ENCODE measurements around the gene EPC2. TPM values are rescaled to one million over a fixed set of nuclear protein-coding genes. Genes with fewer than 3 reads are reported as not detected.
"Not testable (repeated sequence)": the region's sequence is repeated elsewhere in the genome, so short reads cannot be mapped to it uniquely, and the experiment has no call there.

EPC2 gene
- total and polyA plus RNA-seq, 2 experiments from 2014 or later, result 2.4 to 14.0 TPM

DNA sequence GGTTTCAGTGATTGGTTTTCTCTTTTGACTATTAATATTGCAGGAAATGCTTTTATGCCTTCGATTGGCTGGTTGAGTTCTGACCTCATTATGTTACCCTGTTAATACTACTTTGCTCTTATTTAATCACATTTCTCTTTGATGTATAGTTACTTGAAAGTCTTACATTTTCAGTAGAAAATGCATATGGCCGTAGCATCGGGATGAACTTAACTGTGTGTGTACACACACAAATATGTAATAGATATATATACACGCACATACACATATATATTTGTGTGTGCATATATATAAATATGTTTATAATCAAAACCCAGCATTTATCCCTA is 1.6 kb downstream of the EPC2 start:
- no peak for DNase-seq (ENCODE audit: low read depth in 1 of 2, low spot score in 1 of 2)
- Histone ChIP-seq H3K27ac (peak overlapping the region; percentile 61), H3K27me3 (peaks cover 21% of the 10 kb centered on the region), H3K9me3 (ENCODE audit: low read depth) (no peaks in the 10 kb centered on the region), H3K4me1 (ENCODE audit: low read depth) (peaks cover 19% of the 10 kb centered on the region), H3K36me3 (no peaks in the 10 kb centered on the region), H3K4me3 (peak overlapping the region; percentile 79)
- TF ChIP-seq CTCF (IDR thresholded peaks at IDR 0.05; ENCODE audit: low read depth, low read length), result no peak

DNA sequence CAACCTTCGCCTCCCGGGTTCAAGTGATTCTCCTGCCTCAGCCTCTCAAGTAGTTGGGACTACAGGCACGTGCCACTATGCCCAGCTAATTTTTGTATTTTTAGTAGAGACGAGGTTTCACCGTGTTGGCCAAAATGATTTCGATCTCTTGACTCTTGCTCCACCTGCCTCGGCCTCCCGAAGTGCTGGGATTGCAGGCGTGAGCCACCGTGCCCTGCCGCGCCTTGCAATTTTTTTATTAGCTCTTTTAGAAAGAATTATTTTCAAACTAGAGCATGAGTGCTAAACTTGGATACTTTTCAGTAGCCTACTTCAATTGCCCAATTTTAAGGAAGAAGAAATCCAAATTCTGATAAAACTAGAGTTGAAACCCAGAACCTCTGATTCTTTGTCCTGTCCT is 3.2 kb downstream of the EPC2 start:
- not testable (repeated sequence) for DNase-seq (ENCODE audit: low read depth in 1 of 2, low spot score in 1 of 2); H3K9me3 ChIP-seq (ENCODE audit: low read depth); H3K27ac ChIP-seq; H3K36me3 ChIP-seq; H3K4me3 ChIP-seq
- Histone ChIP-seq H3K27me3 (peaks cover 11% of the 10 kb centered on the region), H3K4me1 (ENCODE audit: low read depth) (peaks cover 24% of the 10 kb centered on the region)

- TF ChIP-seq CTCF (IDR thresholded peaks at IDR 0.05; ENCODE audit: low read depth, low read length), result no peak
Observed at GRCh38 chr2:148649936-148650335, 5.4 kb downstream of the EPC2 start.

GRCh38 chr2:148650881-148651280 is 6.3 kb downstream of the EPC2 start:
- H3K36me3 ChIP-seq, result no peaks in the 10 kb centered on the region
- H3K27ac ChIP-seq, result no peak overlapping the region
- TF ChIP-seq CTCF (IDR thresholded peaks at IDR 0.05; ENCODE audit: low read depth, low read length), result no peak
- no peak overlapping the region for H3K4me3 ChIP-seq
- no peaks in the 10 kb centered on the region for H3K9me3 ChIP-seq (ENCODE audit: low read depth)
- no peaks in the 10 kb centered on the region for H3K27me3 ChIP-seq
- no peak for DNase-seq (ENCODE audit: low read depth in 1 of 2, low spot score in 1 of 2)
- peaks cover 30% of the 10 kb centered on the region for H3K4me1 ChIP-seq (ENCODE audit: low read depth)

More at GRCh38 chr2:148649936-148650335, 5.4 kb downstream of the EPC2 start:
- Histone ChIP-seq H3K4me3 (no peak overlapping the region), H3K27me3 (no peaks in the 10 kb centered on the region), H3K36me3 (no peaks in the 10 kb centered on the region), H3K27ac (no peak overlapping the region), H3K4me1 (ENCODE audit: low read depth) (peaks cover 30% of the 10 kb centered on the region), H3K9me3 (ENCODE audit: low read depth) (no peaks in the 10 kb centered on the region)
- no peak for DNase-seq (ENCODE audit: low read depth in 1 of 2, low spot score in 1 of 2)

DNA sequence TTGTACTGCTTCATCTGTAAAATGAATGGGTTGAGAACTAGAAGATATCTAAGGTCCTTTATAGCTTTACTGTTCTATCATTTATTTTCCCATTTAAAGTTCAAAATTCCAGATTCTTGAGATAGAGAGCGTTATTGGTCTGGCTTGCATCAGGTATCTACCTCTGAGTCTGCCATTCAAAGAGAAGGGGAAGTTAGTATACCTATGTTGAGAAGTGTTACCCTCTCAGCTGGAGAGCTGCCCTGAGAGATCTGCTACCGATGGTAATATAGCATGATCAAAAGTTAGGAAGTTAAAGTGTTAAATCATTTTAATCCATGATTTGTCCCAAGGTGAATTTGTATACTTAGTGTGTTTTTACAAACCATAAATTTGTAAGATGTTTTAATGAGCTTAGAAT is 7.4 kb downstream of the EPC2 start:
- TF ChIP-seq CTCF (IDR thresholded peaks at IDR 0.05; ENCODE audit: low read depth, low read length), result no peak
- peaks cover 26% of the 10 kb centered on the region for H3K4me1 ChIP-seq (ENCODE audit: low read depth)
- no peak overlapping the region for H3K4me3 ChIP-seq
- no peaks in the 10 kb centered on the region for H3K9me3 ChIP-seq (ENCODE audit: low read depth)
- no peak overlapping the region for H3K27ac ChIP-seq
- H3K36me3 ChIP-seq, result no peaks in the 10 kb centered on the region
- no peak for DNase-seq (ENCODE audit: low read depth in 1 of 2, low spot score in 1 of 2)
- H3K27me3 ChIP-seq, result no peaks in the 10 kb centered on the region

DNA sequence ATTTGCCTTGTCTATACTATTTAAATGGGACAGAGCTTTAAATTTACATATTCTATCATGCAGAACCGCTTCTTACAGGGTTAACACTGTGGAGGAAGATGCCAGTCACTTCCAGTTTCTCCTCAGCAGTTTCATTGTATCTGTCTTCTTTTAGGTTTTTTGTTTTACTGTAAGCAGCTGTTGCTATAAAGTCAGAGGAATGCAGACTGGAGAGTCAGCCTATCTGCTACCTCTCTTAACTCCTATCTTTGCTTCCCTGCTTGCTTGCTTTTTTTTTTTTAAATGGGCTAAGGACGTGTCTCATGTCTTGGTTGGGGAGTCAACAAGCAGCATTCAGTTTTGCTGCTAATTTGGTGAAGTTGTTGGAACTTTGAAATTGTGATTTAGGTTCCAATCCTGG is 8.9 kb downstream of the EPC2 start:
- Histone ChIP-seq H3K27ac (peak overlapping the region; percentile 69), H3K4me3 (no peak overlapping the region), H3K9me3 (ENCODE audit: low read depth) (no peaks in the 10 kb centered on the region), H3K36me3 (no peaks in the 10 kb centered on the region), H3K4me1 (ENCODE audit: low read depth) (peaks cover 32% of the 10 kb centered on the region), H3K27me3 (no peaks in the 10 kb centered on the region)
- TF ChIP-seq CTCF (IDR thresholded peaks at IDR 0.05; ENCODE audit: low read depth, low read length), result no peak
- DNase-seq (ENCODE audit: low read depth in 1 of 2, low spot score in 1 of 2), result peak; percentile 14 to 41

All from cardiac muscle cell (in vitro differentiated cells and primary cell).